ENCODE measurements around the gene ABLIM1.

The ABLIM1 gene

DNA sequence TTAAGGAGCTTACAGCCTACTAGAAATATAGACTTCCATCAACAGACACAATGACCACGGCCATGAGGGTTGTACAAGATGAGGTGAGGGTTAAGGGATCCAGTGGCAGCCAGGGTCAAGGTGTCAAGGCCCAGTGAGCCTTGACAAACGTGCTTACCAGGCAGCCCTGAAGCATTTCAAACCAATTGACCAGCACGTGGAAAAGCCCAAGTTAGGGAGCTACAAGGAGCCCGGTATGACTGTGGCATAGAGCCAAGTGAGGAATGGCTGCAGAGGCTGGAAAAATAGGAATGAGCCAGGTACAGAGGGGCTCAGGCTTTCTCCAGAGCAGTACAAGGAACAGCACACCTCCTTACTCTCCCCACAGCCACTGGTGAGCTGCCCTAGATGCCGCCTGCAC lies 266.5 kb downstream of the ABLIM1 start:
- no peak for DNase-seq (ENCODE audit: low read depth in 2 of 2)

DNA sequence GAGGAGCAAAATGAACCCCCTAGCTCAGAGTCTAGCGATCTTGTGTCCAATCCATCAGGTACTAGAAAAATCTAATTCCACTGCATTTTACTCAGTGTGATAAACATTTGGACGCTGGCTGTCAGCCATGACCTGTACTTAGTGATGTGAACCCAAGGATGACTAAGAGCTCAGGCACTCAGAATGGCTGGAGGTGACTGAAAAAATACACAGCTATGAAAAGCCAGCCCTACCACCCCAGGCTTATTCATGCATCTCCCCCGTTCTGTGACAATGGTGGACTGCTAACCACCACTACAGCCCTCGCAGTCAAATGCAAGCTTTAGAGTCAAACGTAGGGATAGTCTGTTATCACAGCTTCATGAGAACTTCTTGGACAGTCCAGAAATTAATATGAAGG lies 268.6 kb downstream of the ABLIM1 start:
- no peak for DNase-seq (ENCODE audit: low read depth in 2 of 2)

DNA sequence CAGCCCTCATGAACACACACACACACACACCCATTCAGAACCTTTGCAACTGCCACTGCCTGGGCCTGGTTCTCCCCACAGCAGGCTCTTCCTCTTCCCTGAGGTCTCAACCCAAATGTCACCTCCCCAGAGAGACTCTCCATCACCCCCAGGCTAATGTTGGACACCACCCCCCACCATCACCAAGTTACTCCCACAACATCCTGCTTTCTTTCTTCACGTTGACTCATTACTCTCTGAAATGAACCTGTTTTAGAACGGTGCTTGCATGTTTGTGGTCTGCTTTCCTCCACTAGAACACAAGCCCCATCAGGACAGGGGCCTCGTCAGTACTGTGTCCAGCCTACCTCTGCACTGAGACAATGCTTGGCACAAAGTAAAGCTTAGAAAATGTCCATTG lies 269.8 kb downstream of the ABLIM1 start:
- no peak for DNase-seq (ENCODE audit: low read depth in 2 of 2)

DNA sequence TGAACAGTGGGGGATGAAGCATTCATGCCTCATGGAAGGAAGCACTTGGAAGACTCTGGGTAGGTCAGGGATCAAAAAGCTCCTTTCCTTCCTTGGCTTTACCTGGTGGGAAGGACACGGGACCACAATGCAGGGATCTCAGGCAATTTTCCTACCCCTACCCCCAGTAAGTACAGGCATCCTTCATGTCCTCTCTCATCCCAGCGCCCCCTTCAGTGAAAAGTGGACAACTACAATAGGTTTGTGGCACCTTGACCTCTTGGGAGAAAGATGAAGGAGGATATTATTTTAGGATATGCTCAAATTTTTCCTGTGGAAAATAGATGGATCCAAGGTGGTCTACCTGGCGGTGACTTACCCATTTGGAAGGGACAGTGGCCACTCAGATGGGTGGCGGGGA lies 270.3 kb downstream of the ABLIM1 start:
- DNase-seq (ENCODE audit: low read depth in 2 of 2): no peak

DNA sequence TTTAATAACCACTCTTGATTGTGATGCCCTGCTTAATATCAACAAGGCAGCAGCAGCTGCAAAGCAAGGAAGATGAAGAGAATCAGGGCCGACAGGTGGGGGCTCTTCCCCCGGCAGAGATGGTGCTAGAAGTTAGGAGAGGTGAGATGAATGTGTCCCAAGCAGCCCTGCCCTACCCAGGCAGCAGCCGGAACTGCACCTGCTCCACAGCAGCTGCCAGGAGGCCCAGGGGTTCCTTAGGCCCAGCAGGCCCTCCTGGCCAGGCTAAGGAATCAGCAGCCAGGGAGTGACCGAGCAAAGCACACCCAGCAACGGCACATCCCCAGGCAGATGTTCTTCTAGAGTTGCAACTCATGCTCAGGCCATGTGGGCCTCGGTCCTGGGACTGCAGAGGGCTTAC lies 271.6 kb downstream of the ABLIM1 start:
- DNase-seq (ENCODE audit: low read depth in 2 of 2): no peak

DNA sequence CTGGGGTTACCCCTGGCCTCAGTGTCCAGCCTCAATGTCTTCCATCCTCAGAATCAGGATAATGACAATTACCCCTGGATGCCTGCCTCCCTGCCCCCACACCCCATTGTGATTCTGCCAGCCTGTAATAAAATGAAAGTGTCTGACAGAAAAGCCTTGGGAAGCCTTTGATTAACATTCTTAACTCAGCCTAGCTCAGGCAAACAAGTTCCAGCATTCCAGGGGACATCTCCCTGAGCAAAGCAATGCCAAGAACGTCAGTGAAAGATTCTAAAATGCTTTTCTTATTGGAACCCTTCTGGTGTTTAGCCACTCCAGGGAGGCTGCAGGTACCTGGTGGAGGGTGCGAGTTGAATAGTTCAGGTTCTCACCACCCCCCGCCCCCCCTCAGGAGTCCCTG lies 272.5 kb downstream of the ABLIM1 start:
- no peak for DNase-seq (ENCODE audit: low read depth in 2 of 2)

DNA sequence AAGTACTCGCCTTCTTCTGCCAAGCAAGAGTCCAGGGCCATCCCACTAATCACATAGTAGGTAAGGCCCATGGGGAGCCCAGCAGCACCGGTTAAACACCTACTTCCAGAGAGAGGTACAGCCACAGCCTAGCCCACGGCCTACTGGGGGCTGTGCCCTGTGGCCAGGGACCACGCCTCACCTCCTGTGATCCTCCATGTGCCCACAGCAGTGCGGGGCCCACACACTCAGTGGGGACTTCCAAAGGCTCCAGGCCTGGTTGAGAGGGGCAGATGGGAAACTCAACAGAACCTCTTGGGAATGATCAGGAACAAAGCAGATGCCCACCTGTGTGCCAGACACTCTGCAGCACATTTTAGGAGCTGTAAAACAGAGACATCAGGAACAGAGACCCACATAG lies 273.5 kb downstream of the ABLIM1 start:
- no peak for DNase-seq (ENCODE audit: low read depth in 2 of 2)

DNA sequence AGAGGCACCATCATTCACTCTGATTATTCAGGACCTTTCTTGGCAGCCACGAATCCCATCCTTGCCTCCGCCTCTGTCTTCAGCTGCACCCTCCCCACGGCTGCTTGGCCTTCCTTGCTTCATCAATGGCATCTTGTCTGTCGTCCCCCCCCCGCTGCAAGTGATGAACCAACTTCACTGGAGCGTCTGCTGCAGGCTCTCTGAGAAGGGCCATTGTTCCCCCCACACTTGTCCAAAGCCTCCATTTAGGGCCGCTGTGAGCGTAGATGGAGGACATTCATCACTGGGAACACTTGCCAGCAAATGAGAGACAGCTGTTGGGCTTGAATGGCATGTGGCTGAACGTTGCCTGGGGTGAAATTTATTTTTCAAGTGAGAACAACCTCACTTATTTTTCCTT lies 273.9 kb downstream of the ABLIM1 start:
- DNase-seq (ENCODE audit: low read depth in 2 of 2): no peak
